H1 (cell line): ENCODE data around the gene ITPRIPL2. TPM values are rescaled to one million over a fixed set of nuclear protein-coding genes. Genes with fewer than 3 reads are reported as not detected.

Source experiments
- CTCF ChIA-PET: fragments of 300-600 bp; sonication (Branson Sonifier 250); formaldehyde crosslinking; loops from one replicate; lab custom pipeline; 2021; ENCODE audit not compliant: partially characterized antibody; lab: Charles Lee
- POLR2A ChIA-PET: fragments of 300-600 bp; sonication (Branson Sonifier 250); formaldehyde crosslinking; loops from one replicate; lab custom pipeline; 2021; ENCODE audit warnings: inconsistent platforms; ENCODE audit not compliant: partially characterized antibody; lab: Charles Lee
- DNase-seq, 2 experiments: peaks; one replicate each; pipeline versions ENCODE4 v3.0.0 to v3.0.0-alpha.2; 2010 to 2022; ENCODE audit warnings: low spot score in 2 of 2, low read depth in 1 of 2, mixed read lengths in 1 of 2
- FAIRE-seq: peaks from 2 replicates; lab custom pipeline; 2011; peaks lifted over from hg19 to GRCh38; lab: Jason Lieb, UNC
- H2AFZ ChIP-seq: 2 replicates; pipeline ENCODE4 v1.8.1; 2012; ENCODE audit warnings: low read length, inconsistent platforms
- H2AK5ac ChIP-seq: 2 replicates; pipeline ENCODE4 v1.6.1; 2013; ENCODE audit warnings: low read depth, low read length
- H2BK120ac ChIP-seq: replicated peaks from 2 replicates; pipeline ENCODE3; 2013; ENCODE audit warnings: low read depth, low read length, inconsistent platforms
- H2BK12ac ChIP-seq: 2 replicates; pipeline ENCODE4 v1.6.1; 2013; ENCODE audit warnings: low read depth, low read length
- H2BK15ac ChIP-seq: 2 replicates; pipeline ENCODE4 v1.6.1; 2013; ENCODE audit warnings: low read length
- H2BK20ac ChIP-seq: 2 replicates; pipeline ENCODE4 v1.6.1; 2013; ENCODE audit warnings: low read length
- H2BK5ac ChIP-seq: 2 replicates; pipeline ENCODE4 v1.6.1; 2013; ENCODE audit warnings: low read depth, low read length
- H3K14ac ChIP-seq: 2 replicates; pipeline ENCODE4 v1.6.1; 2013; ENCODE audit warnings: inconsistent platforms; ENCODE audit not compliant: insufficient read length
- H3K18ac ChIP-seq: 2 replicates; pipeline ENCODE4 v1.6.1; 2013; ENCODE audit warnings: low read length; ENCODE audit errors: extremely low read depth
- H3K23ac ChIP-seq: 2 replicates; pipeline ENCODE4 v1.6.1; 2013; ENCODE audit warnings: inconsistent platforms; ENCODE audit not compliant: insufficient read length
- H3K23me2 ChIP-seq: 2 replicates; pipeline ENCODE4 v1.6.1; 2013; ENCODE audit warnings: low read depth, low read length
- H3K27ac ChIP-seq: 2 replicates; pipeline ENCODE4 v1.6.1; 2011; ENCODE audit warnings: low read depth, low read length, inconsistent platforms
- H3K27me3 ChIP-seq, 4 experiments: replicated peaks in 1 of 4; 1 replicate in 1 of 4; 2 replicates in 3 of 4; pipeline versions ENCODE4 v1.6.1 to v1.8.1; 2011 to 2013; ENCODE audit warnings: low read length in 3 of 4, mild to moderate bottlenecking in 3 of 4, inconsistent platforms in 2 of 4, mixed read lengths in 2 of 4, moderate library complexity in 1 of 4; ENCODE audit not compliant: control insufficient read depth in 3 of 4, insufficient read depth in 3 of 4; ENCODE audit errors: extremely low read depth in 1 of 4
- H3K36me3 ChIP-seq, 4 experiments: 2 replicates each; pipeline versions ENCODE4 v1.6.1 to v1.8.1; 2011 to 2013; ENCODE audit warnings: mild to moderate bottlenecking in 4 of 4, low read length in 3 of 4, moderate library complexity in 2 of 4, control low read depth in 1 of 4, inconsistent platforms in 1 of 4; ENCODE audit not compliant: insufficient read depth in 4 of 4, control insufficient read depth in 2 of 4
- H3K4ac ChIP-seq: replicated peaks from 2 replicates; pipeline ENCODE3; 2013; ENCODE audit warnings: low read length, low read depth, mixed read lengths, inconsistent platforms; ENCODE audit not compliant: insufficient read length
- H3K4me1 ChIP-seq, 4 experiments: replicated peaks in 1 of 4; 1 replicate in 1 of 4; 2 replicates in 3 of 4; pipeline versions ENCODE4 v1.6.1 to v1.8.1; 2011 to 2013; ENCODE audit warnings: low read length in 3 of 4, inconsistent platforms in 2 of 4, mixed read lengths in 1 of 4; ENCODE audit not compliant: insufficient read depth in 4 of 4, control insufficient read depth in 3 of 4
- H3K4me2 ChIP-seq, 2 experiments: 2 replicates each; pipeline versions ENCODE4 v1.6.1 to v1.8.1; 2011 to 2013; ENCODE audit warnings: low read depth in 2 of 2, low read length in 2 of 2, control low read depth in 1 of 2, inconsistent platforms in 1 of 2, mild to moderate bottlenecking in 1 of 2; ENCODE audit not compliant: insufficient read depth in 1 of 2
- H3K4me3 ChIP-seq, 4 experiments: fragments of 200-600, 300-600 bp in 1 of 4; sonication (generic), shearing (Covaris generic), sonication (Bioruptor Twin) in 1 of 4; 2 replicates each; pipeline versions ENCODE4 v1.5.1 to v1.8.1; 2011 to 2016; ENCODE audit warnings: low read length in 4 of 4, low read depth in 3 of 4, control low read depth in 2 of 4, inconsistent platforms in 2 of 4, mild to moderate bottlenecking in 2 of 4, mixed read lengths in 1 of 4, moderate library complexity in 1 of 4; ENCODE audit not compliant: insufficient read depth in 2 of 4; ENCODE audit errors: extremely low read depth in 1 of 4
- H3K56ac ChIP-seq: replicated peaks from 2 replicates; pipeline ENCODE3; 2013; ENCODE audit warnings: low read depth, mild to moderate bottlenecking, mixed read lengths, low read length, inconsistent platforms; ENCODE audit not compliant: insufficient read length
- H3K79me1 ChIP-seq: 2 replicates; pipeline ENCODE4 v1.6.1; 2013; ENCODE audit warnings: low read depth, low read length, control low read depth
- H3K79me2 ChIP-seq, 2 experiments: 2 replicates each; pipeline versions ENCODE4 v1.6.1 to v1.8.1; 2012 to 2013; ENCODE audit warnings: low read length in 2 of 2, mild to moderate bottlenecking in 2 of 2, inconsistent platforms in 1 of 2; ENCODE audit not compliant: insufficient read depth in 2 of 2, control insufficient read depth in 1 of 2
- H3K9ac ChIP-seq, 4 experiments: replicated peaks in 1 of 4; 1 replicate in 1 of 4; 2 replicates in 3 of 4; pipeline versions ENCODE4 v1.6.1 to v1.8.1; 2011 to 2013; ENCODE audit warnings: low read depth in 3 of 4, low read length in 3 of 4, control low read depth in 2 of 4, mild to moderate bottlenecking in 2 of 4, moderate library complexity in 2 of 4, inconsistent platforms in 1 of 4; ENCODE audit errors: extremely low read depth in 1 of 4
- H3K9me3 ChIP-seq, 2 experiments: 2 replicates each; pipeline versions ENCODE4 v1.6.1 to v1.8.1; 2012 to 2013; ENCODE audit warnings: mild to moderate bottlenecking in 2 of 2, moderate library complexity in 2 of 2, control low read depth in 1 of 2, inconsistent platforms in 1 of 2, low read depth in 1 of 2, low read length in 1 of 2, mixed read lengths in 1 of 2; ENCODE audit not compliant: insufficient read depth in 2 of 2
- H4K20me1 ChIP-seq, 2 experiments: replicated peaks in 1 of 2; 2 replicates each; pipeline versions ENCODE3 to v1.8.1; 2011 to 2013; ENCODE audit warnings: inconsistent platforms in 2 of 2, low read length in 2 of 2, mild to moderate bottlenecking in 1 of 2; ENCODE audit not compliant: insufficient read depth in 2 of 2, control insufficient read depth in 1 of 2
- H4K5ac ChIP-seq: 2 replicates; pipeline ENCODE4 v1.6.1; 2013; ENCODE audit warnings: low read length, low read depth, mixed read lengths, inconsistent platforms; ENCODE audit not compliant: insufficient read length
- H4K8ac ChIP-seq: 2 replicates; pipeline ENCODE4 v1.8.0; 2013; ENCODE audit warnings: mild to moderate bottlenecking, moderate library complexity, low read length, inconsistent platforms; ENCODE audit not compliant: insufficient read depth; ENCODE audit errors: extremely low read depth
- H4K91ac ChIP-seq: replicated peaks from 2 replicates; pipeline ENCODE3; 2013; ENCODE audit warnings: low read length, mixed read lengths, inconsistent platforms; ENCODE audit not compliant: insufficient read length
- EP300 ChIP-seq, 2 experiments: IDR thresholded peaks; 1 replicate in 1 of 2; 2 replicates in 1 of 2; pipeline ENCODE4 v1.6.1; 2011 to 2012; ENCODE audit warnings: low read depth in 2 of 2, low read length in 2 of 2, mild to moderate bottlenecking in 2 of 2, borderline replicate concordance in 1 of 2, inconsistent platforms in 1 of 2, moderate library complexity in 1 of 2
- EZH2 ChIP-seq: fragments of 200-600 bp; sonication (generic); IDR thresholded peaks from 2 replicates; pipeline ENCODE4 v1.7.1; 2012; ENCODE audit warnings: low read depth, mild to moderate bottlenecking, moderate library complexity, low read length, inconsistent platforms; ENCODE audit not compliant: severe bottlenecking
- KDM1A ChIP-seq: fragments of 200-600, 300-600 bp; sonication (generic); IDR thresholded peaks from 2 replicates; pipeline ENCODE4 v1.7.1; 2016; ENCODE audit warnings: mild to moderate bottlenecking, low read length, borderline replicate concordance
- KDM4A ChIP-seq: IDR thresholded peaks from one replicate; pipeline ENCODE4 v1.7.1; 2012; ENCODE audit warnings: low read depth, mild to moderate bottlenecking, moderate library complexity, low read length, inconsistent platforms; ENCODE audit not compliant: severe bottlenecking
- KDM5A ChIP-seq: fragments of 200-600 bp; IDR thresholded peaks from 2 replicates; pipeline ENCODE4 v1.7.1; 2012; ENCODE audit warnings: mild to moderate bottlenecking, low read length, inconsistent platforms, mixed read lengths
- RBBP5 ChIP-seq: IDR thresholded peaks from 2 replicates; pipeline ENCODE4 v1.7.1; 2012; ENCODE audit warnings: low read depth, mild to moderate bottlenecking, inconsistent platforms, low read length, moderate library complexity, borderline replicate concordance
- RNF2 ChIP-seq: fragments of 200-900, 300-1000 bp; sonication (generic); IDR thresholded peaks from 2 replicates; pipeline ENCODE4 v1.7.1; 2016; ENCODE audit warnings: borderline replicate concordance, low read depth, mild to moderate bottlenecking, antibody characterized with exemption, low read length; ENCODE audit not compliant: poor library complexity, severe bottlenecking; ENCODE audit errors: missing control alignments
- SAP30 ChIP-seq: fragments of 300-600 bp; sonication (generic); IDR thresholded peaks from 2 replicates; pipeline ENCODE4 v1.7.1; 2012; ENCODE audit warnings: low read length, moderate library complexity, mild to moderate bottlenecking, inconsistent platforms; ENCODE audit not compliant: insufficient read depth, insufficient replicate concordance
- SP1 ChIP-seq: IDR thresholded peaks from 2 replicates; pipeline ENCODE4 v1.6.1; 2011; ENCODE audit warnings: low read depth, low read length
- SUZ12 ChIP-seq: fragments of 200-600 bp; sonication (generic); IDR thresholded peaks from 2 replicates; pipeline ENCODE4 v1.6.1; 2012; ENCODE audit warnings: mild to moderate bottlenecking, inconsistent platforms, low read length, moderate library complexity, mixed read lengths
- WGBS, 2 experiments: shearing (Covaris generic) in 1 of 2; methylation state at CpG; one replicate each; pipeline versions ENCODE4 v1.1.6 to v1.1.7; 2013 to 2015; ENCODE audit warnings: low lambda C conversion rate in 2 of 2, mixed read lengths in 2 of 2, inconsistent platforms in 1 of 2, low coverage in 1 of 2, missing lambda C conversion rate in 1 of 2; ENCODE audit not compliant: insufficient replicate concordance in 2 of 2, insufficient coverage in 1 of 2, insufficient read length in 1 of 2; ENCODE audit errors: extremely low coverage in 1 of 2, missing lambda C conversion rate in 1 of 2; 5-methylcytosine and 5-hydroxymethylcytosine counted together
- polyA plus RNA-seq, 7 experiments: library from polyadenylated mRNA; depleted of rRNA in 3 of 7; stranded (reverse) in 5 of 7; unstranded in 2 of 7; fragments of >200 nt in 5 of 7; fragments of 200-250 nt in 2 of 7; gene quantifications; 1 replicate in 5 of 7; 2 replicates in 1 of 7; 4 replicates in 1 of 7; pipeline versions ENCODE4 v1.2.1 to v1.2.3, GENCODE V29; 2011 to 2013; ENCODE audit warnings: missing spikeins in 2 of 7, mixed read lengths in 2 of 7
- total RNA-seq: library from RNA; stranded (reverse); fragmentation: NEBNext Ultra II Directional; extraction: Animal tissue kit (Norgen Biotek cat#: 25700); gene quantifications from 2 replicates; pipeline ENCODE4 v1.2.1, GENCODE V29; 2021
- TF ChIP-seq, protein P1 (sequence below): IDR thresholded peaks from 2 replicates; pipeline ENCODE4 v1.6.1; 2012; ENCODE audit warnings: low read length, inconsistent platforms

ITPRIPL2 gene
- total and polyA plus RNA-seq, 2 of the 8 experiments (the other 6 are each of a cell fraction or from before 2014, with no cell fraction given), result 1.1 to 3.4 TPM

DNA sequence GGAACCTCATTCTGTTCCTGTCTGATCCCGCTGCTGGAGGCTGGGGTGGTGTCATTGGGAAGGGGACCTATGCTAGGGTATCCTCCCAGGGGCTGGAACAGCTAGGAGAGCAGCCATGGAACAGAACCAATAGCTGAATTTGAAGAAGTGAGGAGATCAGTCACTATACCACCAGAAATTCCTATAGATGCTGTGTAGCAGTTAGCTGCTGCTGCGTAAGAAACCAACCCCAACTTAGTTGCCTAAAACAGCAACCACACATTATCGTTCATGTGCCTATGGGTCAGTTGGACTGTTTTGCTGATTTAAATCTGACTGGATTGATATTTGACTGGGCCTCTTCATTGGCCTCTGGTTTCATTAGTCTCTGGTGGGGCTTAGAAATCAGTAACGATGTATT, 33.9 kb downstream of the ITPRIPL2 start:
- Histone ChIP-seq H3K14ac (no peak overlapping the region), H3K4me1 (no peaks in the 10 kb centered on the region), H3K56ac (no peak overlapping the region), H3K9me3 (peaks cover 6% of the 10 kb centered on the region in 2 experiments; a peak in 3 of 4 replicates), H4K91ac (no peak overlapping the region), H3K9ac (no peak overlapping the region), H3K79me2 (no peaks in the 10 kb centered on the region), H3K4me2 (no peak overlapping the region), H3K4me3 (no peak overlapping the region), H2BK15ac (no peak overlapping the region), H3K79me1 (no peaks in the 10 kb centered on the region), H2BK12ac (no peak overlapping the region), H2BK20ac (no peak overlapping the region), H3K4ac (no peak overlapping the region), H4K5ac (no peak overlapping the region), H3K18ac (no peak overlapping the region), H3K27me3 (no peaks in the 10 kb centered on the region), H4K8ac (no peak overlapping the region; the same call in 1 of the 2 replicates), H2AK5ac (no peak overlapping the region), H3K36me3 (no peaks in the 10 kb centered on the region), H2BK120ac (no peak overlapping the region), H4K20me1 (no peaks in the 10 kb centered on the region), H2AFZ (no peak overlapping the region), H3K27ac (no peak overlapping the region), H2BK5ac (no peak overlapping the region), H3K23me2 (no peaks in the 10 kb centered on the region), H3K23ac (no peak overlapping the region)
- ChIA-PET CTCF (no interaction called here), POLR2A (interaction anchor here (0.6 kb wide), 1 partner anchor 408 kb away, joined by 4 read pairs; the partner anchor contains the start of gene VPS35L)
- 87% methylated on average over 4 of the region's 4 CpGs; no CpG with 5 or more reads in 1 of the 2 experiments for WGBS, 2 experiments
- no peak for FAIRE-seq
- DNase-seq, result no peak
- no peak for TF ChIP-seq EP300 (IDR thresholded peaks at IDR 0.05; ENCODE audit: borderline replicate concordance in 1 of 2, low read depth in 2 of 2, low read length in 2 of 2)
- no peak for TF ChIP-seq SAP30
- TF ChIP-seq RNF2, result no peak
- TF ChIP-seq SP1, result no peak
- TF ChIP-seq KDM4A, result no peak
- TF ChIP-seq SUZ12, result no peak
- no peak for TF ChIP-seq EZH2
- TF ChIP-seq, protein P1, sequence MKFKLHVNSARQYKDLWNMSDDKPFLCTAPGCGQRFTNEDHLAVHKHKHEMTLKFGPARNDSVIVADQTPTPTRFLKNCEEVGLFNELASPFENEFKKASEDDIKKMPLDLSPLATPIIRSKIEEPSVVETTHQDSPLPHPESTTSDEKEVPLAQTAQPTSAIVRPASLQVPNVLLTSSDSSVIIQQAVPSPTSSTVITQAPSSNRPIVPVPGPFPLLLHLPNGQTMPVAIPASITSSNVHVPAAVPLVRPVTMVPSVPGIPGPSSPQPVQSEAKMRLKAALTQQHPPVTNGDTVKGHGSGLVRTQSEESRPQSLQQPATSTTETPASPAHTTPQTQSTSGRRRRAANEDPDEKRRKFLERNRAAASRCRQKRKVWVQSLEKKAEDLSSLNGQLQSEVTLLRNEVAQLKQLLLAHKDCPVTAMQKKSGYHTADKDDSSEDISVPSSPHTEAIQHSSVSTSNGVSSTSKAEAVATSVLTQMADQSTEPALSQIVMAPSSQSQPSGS, result no peak
- TF ChIP-seq KDM1A, result no peak
- no peak for TF ChIP-seq KDM5A
- no peak for TF ChIP-seq RBBP5
